Muscle of back (tissue), 11 donors: ENCODE measurements around the gene MEAK7. TPM values are rescaled to one million over a fixed set of nuclear protein-coding genes. Genes with fewer than 3 reads are reported as not detected.

ENCODE experiments used
- DNase-seq, 3 donors: peaks; one replicate each; pipeline versions ENCODE4 v3.0.0 to v3.0.0-alpha.2; 2013
- polyA plus RNA-seq, 10 donors: library from polyadenylated mRNA; unstranded; fragments of 120-200 nt; gene quantifications; one replicate each; pipeline ENCODE4 v1.2.1, GENCODE V29; 2013; ENCODE audit not compliant: insufficient read length in 10 of 10

MEAK7 gene
- polyA plus RNA-seq, 10 donors = 8.9 to 13.8 (median 9.7) TPM

- no peak for DNase-seq
Measured at GRCh38 chr16:84496991-84497390, 7.5 kb downstream of the MEAK7 start.

- no peak for DNase-seq
Measured at GRCh38 chr16:84495506-84495905, 9.0 kb downstream of the MEAK7 start.

GRCh38 chr16:84489131-84489530 lies 15.3 kb downstream of the MEAK7 start:
- DNase-seq = no peak

- no peak for DNase-seq
Measured at GRCh38 chr16:84487358-84487757, 17.1 kb downstream of the MEAK7 start.

GRCh38 chr16:84486551-84487235 lies 17.8 kb downstream of the MEAK7 start:
- no peak for DNase-seq

- DNase-seq = no peak
Measured at GRCh38 chr16:84486126-84486525, 18.3 kb downstream of the MEAK7 start.

- DNase-seq = no peak
Measured at GRCh38 chr16:84485255-84486010, 19.0 kb downstream of the MEAK7 start.

- DNase-seq = peak; percentile 33 to 73 (median 65)
Measured at GRCh38 chr16:84484579-84485254, 19.7 kb downstream of the MEAK7 start.

GRCh38 chr16:84483882-84484565 lies 20.4 kb downstream of the MEAK7 start:
- no peak for DNase-seq

GRCh38 chr16:84482951-84483881 lies 21.2 kb downstream of the MEAK7 start:
- no peak for DNase-seq

GRCh38 chr16:84482001-84482891 lies 22.2 kb downstream of the MEAK7 start:
- no peak for DNase-seq

- DNase-seq = no peak
Measured at GRCh38 chr16:84481051-84481735, 23.3 kb downstream of the MEAK7 start.

- DNase-seq = no peak
Measured at GRCh38 chr16:84479716-84480450, 24.6 kb downstream of the MEAK7 start.

GRCh38 chr16:84478172-84478947 lies 26.1 kb downstream of the MEAK7 start:
- DNase-seq = peak in 1 of 3 donors; percentile 19

GRCh38 chr16:84477661-84478060 lies 26.8 kb downstream of the MEAK7 start:
- DNase-seq = no peak

- no peak for DNase-seq
Measured at GRCh38 chr16:84476401-84476800, 28.1 kb downstream of the MEAK7 start.

- DNase-seq = no peak
Measured at GRCh38 chr16:84475643-84476240, 28.7 kb downstream of the MEAK7 start.
